HG03196 (cell line): ENCODE data around the gene PPOX.

Experiments used
- ATAC-seq: cut with Tn5 transposase; IDR thresholded peaks from one replicate; pipeline ENCODE4 v1.9.1; 2021; ENCODE audit not compliant: unreplicated experiment

The PPOX gene

GRCh38 chr1:161219078-161219892, 53.1 kb downstream of the PPOX start:
- no peak for ATAC-seq

- ATAC-seq: no peak
These were observed 53.8 kb downstream of the PPOX start for GRCh38 chr1:161220002-161220401.
